NCI-H1436 (cell line): ENCODE measurements around the gene PARM1.
"Not testable (repeated sequence)": the region's sequence is repeated elsewhere in the genome, so short reads cannot be mapped to it uniquely, and the experiment has no call there.

ENCODE experiments used
- DNase-seq: peaks from one replicate; lab custom pipeline; 2025; lab: John Stamatoyannopoulos, UW

The PARM1 gene

DNA sequence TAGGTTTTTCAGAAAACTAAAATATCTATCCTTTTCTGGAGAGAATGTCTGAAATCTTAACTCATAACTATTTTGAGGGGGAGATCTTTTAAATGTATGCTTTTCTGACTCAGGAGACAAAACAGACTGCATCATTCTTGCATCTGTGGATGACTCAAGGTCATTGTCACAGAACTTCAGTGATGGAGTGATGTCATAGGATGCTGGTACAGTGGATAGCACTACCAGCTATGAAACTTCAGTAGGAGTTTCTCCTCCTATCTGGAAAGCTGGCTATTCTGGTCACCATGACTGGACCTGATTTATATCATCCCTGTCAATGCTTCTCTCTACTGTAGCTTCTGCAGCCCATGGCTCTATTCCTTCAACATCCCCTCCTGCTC lies 50.3 kb downstream of the PARM1 start:
- no peak for DNase-seq

DNA sequence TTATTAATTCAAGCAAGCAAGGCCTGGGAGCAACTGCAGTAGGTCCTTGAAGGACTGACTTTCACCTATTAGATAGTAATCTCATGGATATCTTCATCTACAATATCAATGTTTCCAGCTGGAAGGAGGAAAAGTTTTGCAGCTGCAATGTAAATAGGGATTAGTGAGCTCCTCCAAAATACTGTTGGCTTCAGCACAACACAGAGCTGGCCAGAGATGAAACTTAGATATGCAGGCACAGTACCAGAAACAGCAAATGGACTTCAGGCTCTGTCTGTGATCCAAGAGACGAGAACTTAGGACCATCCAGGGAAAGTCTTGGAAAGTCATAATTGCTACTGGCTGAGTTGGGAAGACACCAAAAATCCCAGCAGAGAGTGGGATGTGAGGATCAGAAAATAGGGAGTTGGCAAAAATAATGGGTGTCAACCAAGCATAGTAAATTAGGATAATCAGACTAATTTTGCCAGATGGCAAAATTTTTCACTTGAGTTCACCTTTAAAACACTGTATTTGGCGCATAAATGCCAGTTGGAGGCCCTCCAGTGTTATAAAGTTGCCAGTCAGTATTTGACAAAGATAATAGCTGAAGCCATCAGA lies 57.5 kb downstream of the PARM1 start:
- DNase-seq, result no peak

DNA sequence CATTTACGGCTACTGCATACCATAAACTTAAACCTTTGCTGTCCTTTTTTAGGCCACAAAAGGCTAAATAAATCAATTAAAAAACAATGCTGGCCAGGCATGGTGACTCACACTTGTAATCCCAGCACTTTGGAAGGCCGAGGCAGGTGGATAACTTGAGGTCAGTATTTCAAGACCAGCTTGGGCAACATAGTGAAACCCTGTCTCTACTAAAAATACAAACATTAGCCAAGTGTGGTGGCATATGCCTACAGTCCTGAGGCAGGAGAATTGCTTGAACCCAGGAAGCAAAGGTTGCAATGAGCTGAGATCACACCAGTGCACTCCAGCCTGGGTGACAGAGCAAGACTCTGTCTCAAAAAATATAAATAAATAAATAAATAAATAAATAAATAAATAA lies 61.5 kb downstream of the PARM1 start:
- DNase-seq, result not testable (repeated sequence)

DNA sequence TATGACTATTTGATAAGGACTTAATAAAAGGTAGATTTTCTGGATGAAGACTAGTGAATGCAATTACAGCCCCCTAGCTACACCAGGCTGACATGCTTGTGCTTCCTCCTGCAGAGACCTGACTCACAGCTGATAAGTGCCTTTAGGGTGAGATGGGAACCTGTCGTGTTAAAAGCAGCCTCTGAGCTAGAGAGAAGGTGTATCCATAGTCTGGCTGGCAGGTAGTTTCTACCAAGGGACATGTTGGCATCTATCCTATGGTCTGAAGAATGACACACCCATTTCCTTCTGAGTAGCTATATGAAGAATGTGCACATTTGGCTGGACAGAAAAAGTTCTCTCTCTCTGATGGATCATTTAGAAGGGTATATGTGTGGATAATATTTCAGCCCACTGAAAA lies 64.1 kb downstream of the PARM1 start:
- no peak for DNase-seq

DNA sequence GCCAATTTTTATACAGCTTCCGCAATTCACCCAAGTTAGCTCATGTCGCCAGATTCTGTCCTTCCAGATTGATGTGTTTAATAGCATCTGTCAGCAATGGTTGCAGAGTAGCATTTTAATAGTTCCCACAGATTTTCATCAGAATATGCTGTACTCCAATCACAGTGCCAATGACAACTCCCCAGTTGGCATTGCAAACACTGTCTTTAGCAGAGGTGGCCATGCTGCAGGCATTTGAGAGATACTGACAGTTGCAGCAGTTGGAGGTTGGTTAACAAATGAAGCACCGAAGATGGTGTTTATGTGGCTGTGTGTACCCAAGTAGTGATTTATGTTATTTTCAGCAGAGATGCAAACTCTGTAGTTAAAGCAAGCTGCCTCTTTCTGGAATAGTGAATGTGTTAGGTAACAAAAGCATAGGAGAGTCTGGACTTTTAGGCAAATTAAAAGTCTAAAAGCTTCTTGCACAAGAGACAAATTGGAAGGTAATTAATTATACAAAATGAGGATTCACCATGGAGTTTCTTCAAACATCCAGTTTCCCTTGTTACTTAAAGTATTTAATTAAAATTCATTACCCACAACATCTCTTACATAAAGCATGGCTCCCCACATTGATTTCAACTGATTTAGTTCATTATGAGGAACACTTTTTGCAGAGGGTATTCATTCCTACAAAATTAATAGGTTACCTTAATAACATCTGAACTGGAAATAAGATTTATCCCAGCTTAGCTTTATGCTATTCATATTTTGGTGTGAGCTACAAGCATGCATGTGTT lies 65.2 kb downstream of the PARM1 start:
- DNase-seq, result no peak

DNA sequence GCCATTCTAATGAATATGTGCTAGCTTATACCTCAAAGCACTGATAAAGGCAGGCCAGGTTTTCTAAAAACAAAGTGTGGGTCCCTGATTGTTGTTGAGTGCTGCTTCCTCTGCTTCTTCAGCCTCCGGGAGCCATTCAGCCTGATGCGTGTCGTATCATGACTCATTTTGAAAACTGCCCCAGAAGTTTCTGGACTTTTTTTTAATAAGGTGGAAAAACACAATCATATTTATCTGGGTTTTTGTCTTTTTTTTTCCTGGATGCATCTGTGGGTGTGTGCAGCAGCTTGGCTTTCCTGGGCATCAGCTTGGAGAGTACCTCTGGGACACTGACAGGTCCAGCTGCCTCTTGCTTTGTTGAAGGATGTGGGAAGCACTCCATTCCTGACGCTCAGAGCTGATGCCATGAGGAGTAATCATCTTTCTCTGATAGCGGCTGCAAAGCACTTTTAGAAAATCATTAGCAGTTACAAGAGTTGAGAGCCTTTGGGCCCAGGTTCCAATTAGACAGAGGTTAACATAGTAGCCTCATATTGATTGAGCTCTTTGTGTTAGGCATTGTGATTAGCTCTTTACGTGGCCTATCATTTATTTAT lies 66.9 kb downstream of the PARM1 start:
- no peak for DNase-seq

DNA sequence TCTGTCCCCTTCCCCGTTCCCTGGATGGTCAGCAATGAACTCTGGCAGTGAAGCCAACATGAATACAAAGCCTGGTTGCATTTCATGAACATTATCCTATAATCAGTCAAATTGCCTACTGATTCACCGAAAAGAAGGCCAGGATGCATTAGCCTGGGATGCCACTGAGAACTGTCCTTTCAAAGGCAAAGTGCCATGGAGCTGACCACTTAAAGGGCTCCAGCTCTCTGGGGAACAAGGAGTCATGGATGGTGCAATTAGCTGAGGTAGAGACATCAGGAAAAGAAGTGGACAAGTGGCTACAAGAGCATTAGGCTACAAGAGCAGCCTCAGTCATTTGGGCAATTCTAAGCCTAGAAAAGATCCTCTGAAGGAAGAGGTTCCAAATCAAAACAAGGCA lies 69.0 kb downstream of the PARM1 start:
- no peak for DNase-seq

DNA sequence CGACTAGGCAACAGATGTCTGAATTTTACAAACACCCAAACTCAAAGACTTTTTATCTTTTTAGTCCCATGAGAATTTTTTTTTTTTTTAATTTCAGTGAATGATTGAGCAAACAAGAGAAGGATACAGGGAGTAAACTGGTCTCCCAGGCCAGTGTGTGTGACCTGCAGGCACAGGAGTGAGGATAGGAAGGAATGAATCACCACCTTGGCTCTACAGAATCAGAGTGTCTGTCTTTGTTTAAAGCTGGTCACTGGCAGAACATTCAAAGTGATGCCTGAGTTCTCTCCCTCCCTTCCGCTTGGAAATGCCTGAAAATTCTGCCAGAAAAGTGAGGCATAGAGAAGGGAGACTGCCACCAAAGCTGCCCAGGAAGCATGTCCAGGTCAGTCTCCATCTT lies 69.5 kb downstream of the PARM1 start:
- DNase-seq, result no peak

DNA sequence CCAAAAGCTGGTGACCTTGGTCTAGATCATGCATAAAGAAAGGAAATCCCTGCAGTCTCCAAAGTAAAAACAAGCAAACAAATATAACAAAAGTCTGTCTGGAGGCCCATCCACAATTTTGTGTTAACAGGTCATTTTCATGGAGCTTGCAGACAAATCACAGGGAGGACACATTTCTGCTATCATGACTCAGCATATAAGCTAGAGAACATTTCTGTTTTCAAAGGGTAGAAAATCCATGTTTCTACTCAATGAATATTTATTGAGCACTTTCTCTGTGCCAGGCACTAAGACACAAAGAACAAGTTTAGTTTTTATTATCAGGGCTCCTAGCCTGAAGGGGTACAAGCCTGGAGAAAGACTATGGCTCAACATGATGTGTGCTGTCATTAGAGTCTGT lies 71.1 kb downstream of the PARM1 start:
- no peak for DNase-seq

DNA sequence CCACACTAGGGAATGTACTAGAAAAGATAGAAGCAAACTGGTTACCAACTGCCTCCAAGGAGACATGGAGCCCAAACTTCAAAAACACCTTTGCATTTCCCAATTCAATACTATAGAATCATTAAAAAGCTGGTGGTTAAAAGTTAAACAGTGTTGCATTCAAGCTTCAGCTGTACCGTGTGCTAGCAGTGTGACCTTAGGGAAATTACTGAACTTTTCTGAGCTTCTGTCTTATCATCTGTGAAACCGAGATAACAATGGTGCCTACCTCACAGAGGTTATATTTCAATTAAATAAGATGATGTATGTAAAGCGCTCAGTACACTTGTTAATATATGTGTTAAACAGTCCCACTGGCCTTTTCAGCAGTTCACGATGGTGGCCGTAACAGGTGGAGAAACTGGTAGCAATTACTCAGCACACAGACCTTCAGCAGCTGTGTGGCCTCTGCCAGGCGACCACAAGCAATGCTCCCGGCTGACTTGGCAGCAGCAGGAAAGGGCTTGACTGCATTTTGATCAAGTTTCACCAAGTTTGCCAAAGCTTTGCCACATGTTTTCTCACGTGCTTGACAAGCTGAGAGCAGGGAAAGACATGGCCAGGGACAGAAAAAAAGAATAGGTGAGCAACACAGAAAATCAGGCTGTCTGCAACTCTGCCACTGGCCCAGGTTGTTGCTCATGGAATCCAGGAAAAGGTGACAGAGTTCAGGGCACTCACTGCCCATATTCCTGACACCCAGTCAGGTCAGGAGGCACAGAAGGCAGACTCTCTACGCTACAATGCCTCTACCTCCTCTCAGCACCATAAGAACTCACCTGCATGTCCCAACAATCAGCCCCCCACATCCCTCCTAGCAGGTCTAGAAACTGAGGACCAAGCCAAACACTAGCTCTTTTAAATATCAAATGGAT lies 72.1 kb downstream of the PARM1 start:
- DNase-seq, result no peak

DNA sequence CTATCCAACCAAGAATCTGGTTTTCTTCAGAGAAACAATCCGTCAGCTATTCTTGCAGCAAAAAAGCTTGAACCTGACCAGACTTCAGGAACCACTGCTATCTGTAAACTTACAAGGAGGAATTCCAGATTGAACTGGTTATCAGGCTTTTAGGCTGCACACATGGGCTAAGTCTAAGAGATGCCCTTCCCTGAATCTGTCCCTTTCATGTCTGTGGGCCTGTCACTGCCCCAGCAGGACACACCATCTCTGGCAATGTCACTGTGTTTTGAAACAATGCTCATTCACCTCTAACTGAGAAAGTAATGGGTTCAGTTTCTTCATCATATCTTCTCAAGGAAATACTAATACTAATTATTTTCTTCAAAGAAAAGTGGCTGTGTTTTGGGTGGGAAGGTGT lies 72.8 kb downstream of the PARM1 start:
- DNase-seq, result no peak

DNA sequence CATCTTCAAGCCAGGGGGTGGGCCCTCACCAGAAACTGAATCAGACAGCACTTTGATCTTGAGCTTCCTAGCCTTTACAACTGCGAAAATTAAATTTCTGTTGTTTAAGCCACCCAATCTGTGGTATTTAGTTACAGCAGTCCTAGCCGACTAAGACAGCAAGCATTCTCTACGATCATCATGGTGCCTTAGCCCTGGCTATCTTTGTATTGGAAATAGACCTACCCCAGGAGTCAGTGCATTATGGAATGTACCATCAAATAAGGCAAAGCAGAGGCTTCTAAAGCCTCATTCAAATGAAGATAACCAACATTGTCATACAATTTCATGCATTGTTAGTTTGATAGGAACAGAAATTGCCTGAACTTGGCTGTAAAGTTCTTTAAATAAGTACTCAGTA lies 75.0 kb downstream of the PARM1 start:
- no peak for DNase-seq

DNA sequence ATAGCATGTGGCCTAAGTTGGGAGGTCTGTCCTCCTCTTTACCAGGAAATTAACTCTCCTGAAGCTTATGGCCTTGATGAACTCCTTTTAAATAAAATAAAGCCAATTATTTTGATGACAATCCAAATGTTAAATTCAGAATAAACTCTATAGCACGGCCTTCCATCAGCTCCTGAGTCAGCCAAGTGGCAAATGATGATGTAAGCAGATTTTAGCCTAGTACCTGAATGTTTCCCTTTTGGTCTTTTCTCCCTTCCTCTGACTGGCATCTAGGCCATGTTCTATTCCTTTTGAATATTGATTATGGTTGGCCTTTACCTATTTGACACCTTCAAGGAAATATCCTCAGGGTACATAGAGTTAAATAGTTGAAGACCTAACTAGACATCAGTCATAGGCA lies 76.2 kb downstream of the PARM1 start:
- no peak for DNase-seq

DNA sequence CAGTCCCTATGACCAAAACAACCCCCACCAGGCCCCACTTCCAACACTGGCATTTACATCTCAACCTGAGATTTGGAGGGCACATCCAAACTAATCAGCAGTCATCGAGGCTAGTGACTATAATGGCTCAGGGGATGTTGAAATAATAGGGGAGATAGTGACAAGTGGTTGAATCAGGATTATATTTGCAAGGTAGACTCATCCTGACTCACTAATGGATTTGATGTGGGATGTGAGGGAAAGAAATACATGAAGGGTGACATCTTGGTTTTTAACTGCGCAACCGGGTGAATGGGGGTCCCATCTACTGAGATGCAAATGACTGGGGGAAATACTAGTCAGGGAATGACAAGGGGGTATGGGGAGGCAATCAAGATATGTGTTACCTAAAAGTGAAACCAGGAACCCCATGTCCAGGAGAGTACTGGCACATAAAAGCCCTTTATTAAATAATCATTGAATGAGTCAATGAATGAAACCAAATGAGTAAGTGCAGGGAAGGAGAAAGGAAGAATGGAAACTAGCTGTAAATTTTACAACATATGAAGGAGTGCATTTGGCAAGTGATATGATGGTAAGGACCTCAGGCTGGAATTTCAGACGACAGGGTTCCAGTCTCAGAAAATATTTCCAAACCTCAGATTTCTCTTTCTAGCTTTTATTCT lies 78.3 kb downstream of the PARM1 start:
- no peak for DNase-seq

DNA sequence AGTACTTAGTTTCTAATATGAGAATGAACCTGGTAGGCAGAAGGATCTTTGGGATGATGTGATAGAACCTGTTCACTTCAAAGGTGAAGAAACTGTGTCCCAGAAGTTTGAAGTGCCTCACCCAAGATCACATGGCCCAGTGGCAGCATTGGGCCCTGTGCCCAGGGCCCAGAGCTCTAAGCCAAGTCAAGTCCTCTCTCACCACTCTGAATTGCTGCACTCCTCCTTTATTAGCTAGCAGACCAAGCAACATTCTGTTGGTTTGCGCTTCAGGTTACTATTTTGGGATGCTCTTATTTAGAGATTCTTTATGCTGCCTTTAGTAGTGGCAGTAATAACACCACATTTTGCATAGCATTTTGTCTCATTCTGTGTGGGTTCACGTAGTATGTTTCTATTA lies 82.7 kb downstream of the PARM1 start:
- DNase-seq, result no peak

DNA sequence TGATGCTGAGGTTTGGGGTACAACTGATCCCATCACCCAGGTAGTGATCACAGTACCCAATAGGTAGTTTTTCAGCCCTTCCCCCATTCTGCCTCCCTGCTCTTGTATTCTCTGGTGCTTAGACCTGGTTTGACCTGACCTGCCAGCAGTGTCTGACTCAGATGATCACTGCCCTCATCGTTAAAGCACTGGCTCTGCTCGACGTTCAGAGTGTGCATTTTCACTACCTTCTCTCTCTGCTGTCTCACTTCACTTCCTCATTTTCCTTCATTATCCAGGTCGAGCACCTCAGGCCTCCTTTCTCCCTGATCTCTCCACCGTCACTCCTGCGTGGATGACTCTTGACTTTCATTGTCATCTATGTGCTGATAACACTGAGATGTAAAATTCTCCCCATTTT lies 83.6 kb downstream of the PARM1 start:
- DNase-seq, result no peak

DNA sequence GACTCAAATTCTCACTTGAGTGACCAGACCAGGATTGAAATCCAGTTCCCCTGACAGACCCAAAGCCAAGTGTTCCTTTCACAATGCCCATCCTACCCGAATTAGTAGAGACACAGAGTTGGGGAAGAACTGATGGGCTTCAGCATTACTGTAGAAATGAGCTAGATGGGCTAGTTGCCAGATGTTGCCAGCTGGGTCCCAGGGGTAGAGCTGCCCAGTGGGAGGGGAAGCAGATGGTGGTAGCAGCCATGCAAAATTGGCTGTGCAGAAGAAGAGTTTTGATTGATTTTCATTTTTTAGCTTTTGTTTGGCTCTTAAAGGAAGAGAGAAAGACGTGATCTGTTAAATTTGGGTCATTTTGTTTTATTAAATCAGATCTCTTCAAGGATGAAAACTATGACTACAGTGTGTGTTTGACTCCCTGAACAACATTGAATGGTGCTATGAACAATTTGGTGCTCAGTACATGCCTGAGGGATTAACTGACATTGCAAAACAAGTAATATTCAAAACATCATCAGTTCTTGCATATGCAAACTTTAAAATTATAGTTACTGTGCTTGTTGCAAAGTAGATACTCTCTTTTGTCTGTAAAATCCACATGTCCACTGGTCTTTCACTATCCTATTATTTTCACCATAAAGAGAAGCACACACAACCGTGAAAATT lies 86.0 kb downstream of the PARM1 start:
- no peak for DNase-seq

DNA sequence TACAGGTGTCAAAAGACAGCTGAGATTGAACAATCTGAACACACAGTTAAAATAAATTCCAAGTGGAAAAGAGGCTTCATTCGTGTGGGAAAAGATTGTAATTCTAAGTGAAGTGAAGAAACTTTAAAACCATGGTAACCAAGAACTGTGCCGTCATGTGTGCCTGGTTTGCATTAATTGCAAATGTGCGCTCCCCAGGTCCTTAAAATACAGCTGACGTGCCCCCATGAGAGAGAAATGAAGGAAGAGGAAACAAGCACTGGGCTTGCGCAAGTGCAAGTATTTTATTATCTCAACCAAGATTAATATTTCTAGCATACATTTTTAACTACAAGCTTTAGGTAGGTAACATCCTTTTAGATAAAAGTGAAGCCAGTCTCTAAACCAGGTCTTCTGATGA lies 92.5 kb downstream of the PARM1 start:
- DNase-seq, result no peak

DNA sequence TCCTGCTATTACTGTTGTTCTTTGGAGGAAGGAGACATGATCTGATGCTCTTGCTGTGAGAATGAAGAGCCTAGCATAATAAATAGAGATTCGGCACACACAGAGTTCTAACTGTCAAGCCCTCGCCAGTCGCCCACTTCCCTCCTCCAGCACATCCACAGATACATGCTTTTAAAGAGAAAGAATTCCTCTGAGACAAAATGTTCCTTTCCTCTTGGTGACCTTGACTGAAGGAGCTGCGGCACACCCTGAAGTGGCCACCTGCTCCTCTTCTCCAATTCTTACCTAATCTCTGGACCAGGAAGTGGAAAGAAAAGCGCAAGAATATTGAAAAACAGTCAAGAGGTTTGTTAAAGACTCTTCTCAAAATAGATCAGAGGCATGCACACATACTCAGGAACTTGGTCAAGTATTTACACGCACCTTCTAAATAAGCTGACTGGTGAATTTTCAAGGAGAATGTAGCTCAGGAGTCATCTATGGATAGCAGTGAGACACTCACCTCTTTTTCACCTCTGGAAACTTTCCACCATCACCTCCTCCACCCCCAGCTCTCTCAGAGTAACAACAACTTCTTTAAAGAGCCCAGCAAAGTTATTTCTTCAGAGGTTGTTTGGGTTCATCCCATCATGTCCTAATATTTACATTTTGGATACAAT lies 95.4 kb downstream of the PARM1 start:
- no peak for DNase-seq

DNA sequence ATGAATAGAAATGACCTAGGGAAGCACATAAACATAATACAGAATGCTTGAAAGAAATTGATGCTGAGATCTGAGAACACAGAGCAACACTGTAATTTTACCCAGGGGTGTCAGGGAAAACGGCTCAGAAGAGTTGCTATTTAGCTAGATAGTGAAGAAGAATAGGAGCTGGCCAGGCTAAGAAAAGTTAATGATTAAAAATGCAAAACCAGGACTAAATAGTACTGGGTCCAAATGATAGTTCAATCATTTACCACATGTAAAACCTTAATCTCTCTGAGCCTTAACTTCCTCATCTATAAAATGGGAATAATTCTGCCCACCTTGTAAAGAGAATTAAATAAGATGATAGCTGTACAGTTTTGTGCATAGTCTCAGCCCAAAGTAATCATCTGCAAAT lies 97.1 kb downstream of the PARM1 start:
- no peak for DNase-seq

DNA sequence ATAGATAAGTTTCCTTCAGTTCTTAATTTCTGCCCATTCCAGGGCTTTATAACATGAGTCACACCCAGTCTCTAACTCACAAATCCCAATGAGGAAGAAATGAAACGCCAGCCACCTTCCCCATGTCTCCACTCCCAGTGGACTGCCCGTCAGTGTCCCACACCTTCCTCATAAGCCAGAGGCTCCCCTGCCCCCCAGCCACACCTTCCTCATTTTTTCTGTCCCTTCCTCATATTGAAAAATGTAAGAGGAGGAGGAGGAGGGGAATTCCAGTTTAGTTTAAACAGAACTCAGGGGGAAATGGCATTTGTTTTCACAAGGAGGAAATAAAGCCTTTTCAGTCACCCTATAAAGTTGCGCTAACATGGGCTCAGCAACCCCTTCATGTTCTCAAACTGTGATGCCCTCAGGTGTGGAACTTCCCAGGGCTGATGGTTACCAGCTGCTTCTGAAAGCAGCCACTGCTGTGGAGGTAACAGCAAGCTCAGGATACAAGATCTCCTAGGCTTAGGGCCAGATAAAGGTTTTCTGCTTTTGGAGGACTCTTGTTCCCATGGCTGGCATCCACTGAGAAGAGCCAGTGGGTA lies 97.8 kb downstream of the PARM1 start:
- no peak for DNase-seq
